ENCODE data around the gene ARFRP1.

Gene ARFRP1

GRCh38 chr20:63748934-63749270 is 41.1 kb upstream of the ARFRP1 start:
- Histone ChIP-seq H3K4me3 (ENCODE audit: insufficient read depth, low read length, poor library complexity, severe bottlenecking) (no peak overlapping the region), H3K36me3 (ENCODE audit: low read length) (no peaks in the 10 kb centered on the region), H3K9me3 (ENCODE audit: insufficient read depth, low read length) (no peaks in the 10 kb centered on the region), H3F3A (ENCODE audit: insufficient read depth) (peaks cover 6% of the 10 kb centered on the region; the same call in 1 of the 2 replicates), H3K27me3 (ENCODE audit: low read length) (no peaks in the 10 kb centered on the region), H3K9me2 (replicated peaks; ENCODE audit: insufficient read depth, low read length) (no peaks in the 10 kb centered on the region), H3K9ac (ENCODE audit: low read length) (no peak overlapping the region), H3K79me2 (ENCODE audit: insufficient read depth, low read length) (no peaks in the 10 kb centered on the region), H2AFZ (ENCODE audit: low read depth, low read length, severe bottlenecking) (no peak overlapping the region), H4K20me1 (ENCODE audit: low read depth, low read length) (no peaks in the 10 kb centered on the region), H3K4me2 (ENCODE audit: low read depth, low read length, poor library complexity, severe bottlenecking) (no peak overlapping the region), H3K27ac (ENCODE audit: low read depth, low read length) (no peak overlapping the region)
- no peak for TF ChIP-seq EZH2phosphoT487 (conservative IDR thresholded peaks at IDR 0.05; ENCODE audit: low read length)
- TF ChIP-seq, protein P1, sequence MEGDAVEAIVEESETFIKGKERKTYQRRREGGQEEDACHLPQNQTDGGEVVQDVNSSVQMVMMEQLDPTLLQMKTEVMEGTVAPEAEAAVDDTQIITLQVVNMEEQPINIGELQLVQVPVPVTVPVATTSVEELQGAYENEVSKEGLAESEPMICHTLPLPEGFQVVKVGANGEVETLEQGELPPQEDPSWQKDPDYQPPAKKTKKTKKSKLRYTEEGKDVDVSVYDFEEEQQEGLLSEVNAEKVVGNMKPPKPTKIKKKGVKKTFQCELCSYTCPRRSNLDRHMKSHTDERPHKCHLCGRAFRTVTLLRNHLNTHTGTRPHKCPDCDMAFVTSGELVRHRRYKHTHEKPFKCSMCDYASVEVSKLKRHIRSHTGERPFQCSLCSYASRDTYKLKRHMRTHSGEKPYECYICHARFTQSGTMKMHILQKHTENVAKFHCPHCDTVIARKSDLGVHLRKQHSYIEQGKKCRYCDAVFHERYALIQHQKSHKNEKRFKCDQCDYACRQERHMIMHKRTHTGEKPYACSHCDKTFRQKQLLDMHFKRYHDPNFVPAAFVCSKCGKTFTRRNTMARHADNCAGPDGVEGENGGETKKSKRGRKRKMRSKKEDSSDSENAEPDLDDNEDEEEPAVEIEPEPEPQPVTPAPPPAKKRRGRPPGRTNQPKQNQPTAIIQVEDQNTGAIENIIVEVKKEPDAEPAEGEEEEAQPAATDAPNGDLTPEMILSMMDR (IDR thresholded peaks at IDR 0.05; ENCODE audit: insufficient read depth, low read length, poor library complexity, severe bottlenecking), result no peak

DNA sequence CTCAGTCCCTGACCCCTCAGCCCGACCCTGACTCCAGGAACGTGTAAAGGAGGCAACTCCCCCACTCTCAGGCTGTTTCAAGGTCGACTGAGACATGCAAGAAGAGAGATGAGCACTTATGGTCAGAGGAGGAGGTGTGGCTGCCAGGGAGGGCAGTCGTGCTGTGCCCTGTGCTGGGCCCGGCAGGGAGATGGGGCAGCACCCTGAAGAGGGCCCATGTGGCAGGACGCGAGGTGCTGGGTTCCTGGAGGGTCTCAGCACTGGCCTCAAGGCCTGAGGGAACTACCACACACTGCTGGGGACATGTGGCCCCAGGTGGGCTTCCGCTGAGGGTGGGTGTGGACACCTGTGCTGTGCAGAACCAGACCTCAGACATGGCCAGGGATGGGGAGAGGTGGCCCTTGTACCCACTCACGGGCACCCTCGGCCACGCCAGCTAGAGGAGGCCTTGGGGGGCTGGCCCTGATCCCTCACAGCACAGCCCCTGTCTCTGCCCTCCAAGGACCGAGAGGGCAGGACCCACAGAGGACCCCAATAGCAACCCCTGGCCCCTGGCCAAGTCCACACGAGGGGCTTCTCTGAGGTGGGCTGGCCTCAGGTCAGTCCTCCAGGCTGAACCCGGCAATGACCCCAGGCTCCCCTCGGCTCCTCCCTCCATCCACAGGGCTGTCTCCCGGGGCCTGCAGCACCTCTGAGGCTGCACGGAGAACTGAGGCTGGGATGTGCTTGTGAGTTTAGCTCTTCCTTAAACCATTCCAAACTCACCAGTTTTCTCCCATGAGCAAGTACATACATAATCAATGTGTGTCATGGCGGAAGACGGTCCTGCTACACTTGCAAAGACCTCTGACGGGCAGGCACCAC is 40.5 kb upstream of the ARFRP1 start:
- H3K27ac ChIP-seq (ENCODE audit: low read depth, low read length), result no peak overlapping the region
- TF ChIP-seq EZH2phosphoT487 (conservative IDR thresholded peaks at IDR 0.05; ENCODE audit: low read length), result no peak
- TF ChIP-seq, protein P1 (IDR thresholded peaks at IDR 0.05; ENCODE audit: insufficient read depth, low read length, poor library complexity, severe bottlenecking), result no peak
- H3K9me3 ChIP-seq (ENCODE audit: insufficient read depth, low read length), result no peaks in the 10 kb centered on the region
- no peaks in the 10 kb centered on the region for H4K20me1 ChIP-seq (ENCODE audit: low read depth, low read length)
- H3K4me3 ChIP-seq (ENCODE audit: insufficient read depth, low read length, poor library complexity, severe bottlenecking), result no peak overlapping the region
- no peaks in the 10 kb centered on the region for H3K36me3 ChIP-seq (ENCODE audit: low read length)
- H3K9ac ChIP-seq (ENCODE audit: low read length), result no peak overlapping the region
- peaks cover 12% of the 10 kb centered on the region; the same call in 1 of the 2 replicates for H3F3A ChIP-seq (ENCODE audit: insufficient read depth)
- no peaks in the 10 kb centered on the region for H3K79me2 ChIP-seq (ENCODE audit: insufficient read depth, low read length)
- no peak overlapping the region for H2AFZ ChIP-seq (ENCODE audit: low read depth, low read length, severe bottlenecking)
- no peak overlapping the region for H3K4me2 ChIP-seq (ENCODE audit: low read depth, low read length, poor library complexity, severe bottlenecking)
- H3K27me3 ChIP-seq (ENCODE audit: low read length), result no peaks in the 10 kb centered on the region
- H3K9me2 ChIP-seq (replicated peaks; ENCODE audit: insufficient read depth, low read length), result no peaks in the 10 kb centered on the region

DNA sequence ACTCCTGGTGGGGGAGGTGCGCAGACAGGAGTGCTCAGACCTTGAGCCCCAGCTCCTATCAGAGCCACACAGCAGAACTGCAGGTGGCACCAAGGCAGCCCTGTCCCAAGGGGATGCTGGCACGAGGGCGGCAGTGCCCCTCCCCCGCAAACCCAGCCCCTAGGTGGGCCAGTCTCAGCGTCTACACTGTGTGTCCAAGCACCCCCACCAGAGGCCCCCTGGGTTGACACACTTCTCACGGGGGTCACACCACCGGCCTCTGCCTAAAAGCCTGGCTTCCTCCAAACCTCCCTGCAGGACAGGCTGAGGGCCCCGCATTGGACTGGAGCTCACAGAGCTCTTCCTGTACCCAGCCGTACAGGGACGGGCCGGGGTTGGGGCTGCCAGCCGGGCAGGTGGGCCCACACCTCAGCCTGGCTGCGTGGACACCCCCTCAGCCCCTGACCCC is 39.9 kb upstream of the ARFRP1 start:
- Histone ChIP-seq H3K4me3 (ENCODE audit: insufficient read depth, low read length, poor library complexity, severe bottlenecking) (no peak overlapping the region), H3K9me2 (replicated peaks; ENCODE audit: insufficient read depth, low read length) (no peaks in the 10 kb centered on the region), H3K4me2 (ENCODE audit: low read depth, low read length, poor library complexity, severe bottlenecking) (peak overlapping the region; percentile 4), H3F3A (ENCODE audit: insufficient read depth) (peaks cover 14% of the 10 kb centered on the region; the same call in 1 of the 2 replicates), H3K9me3 (ENCODE audit: insufficient read depth, low read length) (no peaks in the 10 kb centered on the region), H3K27ac (ENCODE audit: low read depth, low read length) (no peak overlapping the region), H3K9ac (ENCODE audit: low read length) (no peak overlapping the region), H3K79me2 (ENCODE audit: insufficient read depth, low read length) (no peaks in the 10 kb centered on the region), H3K36me3 (ENCODE audit: low read length) (no peaks in the 10 kb centered on the region), H4K20me1 (ENCODE audit: low read depth, low read length) (no peaks in the 10 kb centered on the region), H3K27me3 (ENCODE audit: low read length) (no peaks in the 10 kb centered on the region), H2AFZ (ENCODE audit: low read depth, low read length, severe bottlenecking) (no peak overlapping the region)
- no peak for TF ChIP-seq EZH2phosphoT487 (conservative IDR thresholded peaks at IDR 0.05; ENCODE audit: low read length)
- TF ChIP-seq, protein P1 (IDR thresholded peaks at IDR 0.05; ENCODE audit: insufficient read depth, low read length, poor library complexity, severe bottlenecking), result no peak
